NK-92 treated with Interleukin-12 subunit alpha and Interleukin-12 subunit beta, amount 100 ng/mL, for 24 hours (cell line): ENCODE results near the gene MBL2.

ENCODE experiments used
- DNase-seq: peaks from one replicate; lab custom pipeline; 2025; lab: John Stamatoyannopoulos, UW

Gene MBL2

GRCh38 chr10:52771534-52772445 lies 794 bp downstream of the MBL2 start:
- no peak for DNase-seq

DNA sequence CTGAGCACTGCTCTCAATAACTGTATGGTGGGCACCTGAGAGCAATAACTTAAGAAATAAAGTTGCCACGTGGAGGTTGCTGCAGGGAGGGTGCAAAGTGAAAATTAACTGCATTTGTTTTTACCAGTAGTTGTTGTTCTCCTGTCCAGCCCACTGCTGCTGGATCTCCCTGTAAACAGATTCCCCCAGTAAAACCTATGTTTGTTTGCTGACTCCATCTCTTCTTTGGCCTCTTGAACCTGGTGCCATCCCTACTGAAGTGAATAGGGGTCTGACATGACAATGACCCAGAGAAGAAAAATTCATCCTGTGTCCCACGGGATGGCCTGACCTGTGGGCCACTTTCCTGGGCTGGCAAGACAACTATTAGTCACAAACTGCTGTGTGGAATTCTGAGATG lies 1.7 kb downstream of the MBL2 start:
- no peak for DNase-seq

- DNase-seq, result no peak
Measured at GRCh38 chr10:52769966-52770365, 2.6 kb downstream of the MBL2 start.

DNA sequence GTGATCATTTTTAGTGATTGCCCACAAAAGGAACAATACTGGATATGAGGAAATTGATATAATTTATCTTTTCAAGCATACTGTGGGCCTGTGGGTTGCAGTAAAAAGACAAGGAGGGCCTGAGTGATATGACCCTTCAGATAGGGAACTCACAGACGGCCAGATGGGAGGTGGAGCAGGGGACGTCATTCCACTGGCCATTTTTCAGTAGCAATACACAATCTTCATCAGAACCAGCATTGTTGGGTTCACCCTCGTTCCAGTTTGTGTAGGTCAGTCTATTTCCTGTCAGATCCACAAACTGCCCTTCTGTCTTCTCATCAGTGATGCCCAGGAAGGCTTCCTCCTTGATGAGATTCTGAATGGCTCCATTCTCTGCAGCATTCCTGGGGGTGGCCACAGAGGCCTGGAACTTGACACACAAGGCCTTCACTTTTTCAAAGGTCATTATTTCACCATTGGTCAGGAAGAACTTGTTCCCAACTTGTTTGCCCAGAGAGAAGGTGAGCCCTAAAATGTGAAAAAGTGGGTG lies 4.5 kb downstream of the MBL2 start:
- DNase-seq, result no peak

- DNase-seq, result no peak
Measured at GRCh38 chr10:52762088-52762487, 10.5 kb downstream of the MBL2 start.

DNA sequence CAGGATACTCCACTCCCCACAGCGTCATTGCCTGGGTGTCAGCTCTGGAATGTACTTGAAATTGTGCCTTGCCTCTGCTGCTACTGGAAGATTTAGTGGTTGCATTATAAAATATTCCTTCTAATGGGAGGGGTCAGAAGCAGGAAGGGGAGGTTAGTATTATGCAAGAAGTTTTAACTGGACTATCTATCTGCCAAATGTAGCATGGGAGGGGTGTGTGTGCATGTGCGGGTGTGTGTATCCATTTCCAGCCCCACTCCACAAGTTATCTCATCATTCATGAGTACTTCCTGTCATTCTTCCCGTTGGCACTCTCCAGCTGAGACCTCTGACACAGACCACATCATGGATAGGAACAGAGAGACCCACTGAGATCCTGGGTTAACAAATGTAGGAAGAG lies 13.4 kb downstream of the MBL2 start:
- DNase-seq, result no peak

GRCh38 chr10:52758406-52758805 lies 14.2 kb downstream of the MBL2 start:
- no peak for DNase-seq

DNA sequence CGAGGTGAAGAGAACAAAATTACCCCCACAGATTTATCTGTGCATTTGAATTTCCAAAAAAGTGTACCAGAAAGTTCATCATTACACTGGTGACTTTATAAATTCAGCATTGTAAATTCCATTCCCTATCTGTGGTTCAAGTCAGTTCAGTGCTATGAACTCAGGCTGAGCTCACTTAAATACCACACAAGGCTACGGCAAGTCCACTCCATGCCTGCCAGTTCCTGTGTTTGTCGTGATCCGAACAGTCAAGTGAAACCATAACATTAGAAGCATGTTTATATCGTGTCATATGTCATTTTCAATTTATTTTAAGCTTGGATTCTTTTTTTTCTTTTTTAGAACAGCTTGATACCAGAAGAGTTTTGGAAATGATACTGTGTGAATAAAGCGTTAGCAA lies 14.8 kb downstream of the MBL2 start:
- no peak for DNase-seq

GRCh38 chr10:52756966-52757365 lies 15.6 kb downstream of the MBL2 start:
- no peak for DNase-seq

GRCh38 chr10:52756295-52756694 lies 16.3 kb downstream of the MBL2 start:
- no peak for DNase-seq

DNA sequence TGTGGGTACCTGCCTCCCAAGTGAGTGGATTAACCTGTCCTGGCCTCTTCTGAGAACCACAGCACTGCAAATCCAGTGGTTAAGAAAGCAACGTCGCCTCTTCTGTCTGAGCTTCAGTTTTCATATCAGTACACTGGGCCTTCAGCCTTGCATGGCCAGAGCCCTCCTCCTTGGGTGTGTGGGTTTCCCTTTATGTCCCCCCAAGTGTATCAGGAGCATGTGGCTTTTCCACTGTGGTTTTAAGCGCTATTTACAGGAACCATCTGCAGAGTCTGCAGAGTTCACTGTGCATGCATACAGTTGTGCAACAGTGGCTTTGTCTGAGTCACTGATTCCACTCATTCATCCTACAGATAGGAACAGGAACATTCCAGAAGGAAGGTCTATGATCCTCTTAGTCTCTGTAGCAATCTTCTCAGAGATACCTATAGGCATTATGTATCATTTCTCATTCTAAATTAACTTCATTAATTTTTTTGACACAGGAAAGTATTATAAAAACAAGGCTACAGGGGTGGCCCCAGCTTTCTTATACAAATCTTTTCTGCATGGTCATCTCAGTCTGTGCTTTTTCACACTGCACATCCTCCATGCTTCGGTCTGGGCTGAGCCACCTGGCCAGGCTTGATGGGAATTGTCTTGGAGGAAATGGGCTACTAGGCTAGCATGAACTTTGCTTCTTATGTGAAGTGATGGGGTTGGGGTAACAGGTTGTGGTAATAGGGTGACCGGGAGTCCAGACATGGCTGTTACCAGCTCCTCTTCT lies 17.1 kb downstream of the MBL2 start:
- DNase-seq, result no peak

- DNase-seq, result no peak
Measured at GRCh38 chr10:52752801-52753445, 19.7 kb downstream of the MBL2 start.

GRCh38 chr10:52752261-52752660 lies 20.3 kb downstream of the MBL2 start:
- DNase-seq, result no peak

- DNase-seq, result no peak
Measured at GRCh38 chr10:52751337-52751736, 21.2 kb downstream of the MBL2 start.

- DNase-seq, result no peak
Measured at GRCh38 chr10:52750629-52751028, 22.0 kb downstream of the MBL2 start.

GRCh38 chr10:52747694-52748093 lies 24.9 kb downstream of the MBL2 start:
- no peak for DNase-seq

DNA sequence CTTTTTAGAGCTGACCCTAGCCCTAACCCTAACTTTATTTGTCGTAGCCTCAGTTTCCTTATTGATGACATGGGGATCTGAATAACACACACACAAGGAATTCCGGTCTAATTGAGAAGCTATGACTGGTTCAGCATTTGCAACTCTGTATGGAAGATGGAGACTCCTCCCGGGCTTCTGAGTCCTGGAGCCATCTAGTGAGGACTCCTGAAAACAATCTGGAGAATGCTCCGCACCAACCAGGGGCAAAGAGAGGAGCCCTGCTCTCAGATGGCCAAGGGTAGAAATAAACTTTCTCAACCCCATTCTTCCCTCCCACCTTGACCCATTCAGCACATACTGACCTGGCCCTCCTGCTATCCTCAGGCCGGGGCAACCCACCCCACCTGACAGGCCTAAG lies 26.4 kb downstream of the MBL2 start:
- DNase-seq, result no peak

DNA sequence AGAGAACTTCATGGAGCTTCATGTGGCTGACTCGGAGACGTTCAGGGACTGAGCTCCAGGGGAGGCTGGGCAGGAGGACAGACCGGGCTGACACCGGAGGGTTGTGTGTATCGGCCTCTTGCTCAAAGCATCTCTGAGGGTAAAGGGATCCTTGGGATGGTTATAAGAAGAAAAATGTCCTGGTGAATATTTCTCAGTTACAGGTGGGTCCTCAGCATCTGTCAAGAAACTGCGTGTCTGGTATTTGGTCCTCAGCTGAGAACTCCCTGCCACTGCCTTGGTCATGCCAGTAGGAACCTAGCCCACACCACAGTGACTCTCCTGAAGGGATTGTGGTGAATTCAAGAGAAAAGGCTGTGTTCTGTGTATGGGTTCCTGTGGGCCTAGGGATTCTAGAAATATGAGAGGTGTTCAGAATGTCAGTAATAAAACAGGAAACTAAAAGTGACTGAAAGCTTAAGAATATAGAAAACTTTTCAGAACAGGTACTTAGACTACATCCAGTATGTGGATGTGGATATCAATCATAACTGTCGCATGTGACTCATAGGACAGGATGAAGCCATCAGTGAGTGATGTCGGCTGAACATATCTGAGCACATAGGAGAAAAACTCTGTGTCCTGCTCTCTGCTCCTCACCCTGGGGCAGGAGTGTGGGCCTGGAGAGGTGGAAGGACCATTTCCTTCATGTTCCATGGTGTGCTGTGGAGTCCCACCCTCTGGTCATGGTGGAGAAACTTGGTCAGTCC lies 28.4 kb downstream of the MBL2 start:
- no peak for DNase-seq

DNA sequence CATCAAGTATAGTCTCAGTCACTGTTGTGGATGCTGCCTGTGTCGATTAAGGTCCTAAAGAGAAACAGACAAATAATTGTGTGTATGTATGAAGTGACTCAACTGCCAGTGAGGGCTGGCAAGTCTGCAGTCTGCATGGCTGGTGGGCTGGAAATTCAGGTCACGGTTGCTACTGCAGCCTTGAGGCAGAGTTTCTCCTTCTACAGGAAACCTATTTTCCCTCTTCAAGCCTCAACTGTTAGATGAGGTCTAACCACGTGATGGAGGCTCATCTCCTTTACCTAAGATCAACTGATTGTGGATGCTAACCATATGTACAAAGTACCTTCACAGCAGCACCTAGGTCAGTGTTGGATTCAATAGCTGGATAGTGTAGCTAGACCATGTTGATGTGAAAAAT lies 29.9 kb downstream of the MBL2 start:
- no peak for DNase-seq

GRCh38 chr10:52741851-52742250 lies 30.7 kb downstream of the MBL2 start:
- DNase-seq, result no peak

- no peak for DNase-seq
Measured at GRCh38 chr10:52740913-52741675, 31.5 kb downstream of the MBL2 start.
